8988T (cell line): ENCODE data around the gene LIFR.
"Not testable (repeated sequence)": the region's sequence is repeated elsewhere in the genome, so short reads cannot be mapped to it uniquely, and the experiment has no call there.

ENCODE experiments used
- DNase-seq: peaks from one replicate; pipeline ENCODE4 v3.0.0; 2011

LIFR gene

DNA sequence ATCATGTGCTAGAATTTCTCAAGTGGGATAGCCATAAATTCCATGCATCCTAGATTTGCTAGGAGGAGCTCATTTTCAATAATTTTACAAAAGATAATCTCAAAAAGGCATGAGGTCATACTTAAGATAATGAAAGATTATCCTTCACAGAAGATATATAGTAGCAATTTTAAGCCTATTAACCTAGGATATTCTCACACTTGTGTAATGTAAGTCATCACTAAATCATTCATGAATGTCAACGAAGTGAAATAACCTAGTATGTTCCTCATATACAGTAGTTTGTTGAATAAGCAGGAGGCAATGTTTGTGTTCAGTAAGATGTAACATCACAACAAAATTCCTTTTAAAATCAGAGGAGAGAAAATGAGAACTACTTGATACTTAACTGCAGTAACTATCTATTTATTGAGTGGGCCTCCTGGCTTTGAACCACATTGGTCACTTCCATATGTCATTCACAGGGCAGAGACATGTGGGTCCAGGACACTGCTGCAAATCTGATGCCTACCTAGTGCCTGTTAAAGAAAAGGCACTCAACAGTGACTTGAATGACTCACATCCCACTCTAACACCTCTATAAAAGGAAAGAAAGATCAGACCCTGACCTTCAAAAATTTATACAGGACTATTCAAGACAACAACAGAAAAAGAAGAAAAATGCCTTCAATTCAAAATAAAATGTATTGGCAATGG, 8.2 kb downstream of the LIFR start:
- no peak for DNase-seq

DNA sequence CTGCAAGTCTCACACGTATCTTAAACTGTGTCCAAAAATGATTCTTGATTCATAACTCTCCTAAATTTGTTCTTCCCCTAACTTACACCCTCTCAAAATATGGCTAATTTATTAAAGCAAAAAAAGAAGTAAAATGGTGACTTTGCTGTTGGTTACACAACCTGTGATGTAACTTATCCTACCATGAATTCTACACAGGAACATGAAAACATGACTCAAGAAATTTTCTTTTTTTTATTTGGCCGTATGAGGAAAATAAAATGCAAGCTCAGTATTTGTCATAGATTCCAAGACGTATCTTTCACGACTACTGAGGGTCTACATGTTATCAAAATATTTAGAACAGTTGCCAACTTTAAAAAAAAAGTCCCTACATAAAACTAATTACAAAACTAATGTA, 9.2 kb downstream of the LIFR start:
- DNase-seq = no peak

DNA sequence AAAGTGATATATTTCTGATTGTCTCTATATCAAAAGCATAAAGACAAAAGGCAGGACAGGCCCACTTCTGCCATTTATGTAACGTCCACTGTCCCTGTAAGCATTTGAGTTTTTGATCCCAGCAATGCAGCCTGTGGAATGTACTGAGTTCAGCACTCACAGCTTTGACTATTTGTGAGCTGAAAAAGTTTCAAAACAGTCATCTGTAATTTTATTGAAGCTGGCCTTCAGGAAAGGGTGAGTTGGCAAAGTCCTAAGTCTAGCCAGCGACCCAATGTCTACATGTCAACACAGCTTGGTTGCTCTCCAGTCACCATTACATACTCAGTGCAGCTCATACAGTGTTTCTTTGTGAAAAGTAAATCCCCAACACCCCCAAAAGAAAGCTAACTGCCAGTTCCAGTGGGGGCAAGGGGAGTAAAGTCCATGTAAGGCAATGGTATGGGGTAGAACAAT, 9.7 kb downstream of the LIFR start:
- DNase-seq = no peak

DNA sequence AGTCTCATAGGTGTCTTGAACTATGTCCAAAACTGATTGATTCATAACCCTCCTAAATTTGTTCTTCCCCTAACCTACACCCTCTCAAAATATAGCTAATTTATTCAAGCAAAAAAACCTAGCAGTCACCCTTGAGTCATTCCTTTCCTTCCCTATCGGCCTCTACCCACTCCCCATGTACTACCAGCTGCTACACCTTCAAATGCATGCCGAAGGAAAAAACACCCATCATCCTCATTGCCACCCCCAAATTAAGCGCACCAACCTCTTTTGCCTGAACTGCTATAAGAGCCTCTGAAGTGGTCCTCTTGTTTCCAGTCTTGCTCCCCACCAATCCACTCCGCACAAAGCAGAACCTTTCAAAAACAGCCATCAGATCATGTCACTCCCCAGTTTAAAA, 12.6 kb downstream of the LIFR start:
- no peak for DNase-seq

DNA sequence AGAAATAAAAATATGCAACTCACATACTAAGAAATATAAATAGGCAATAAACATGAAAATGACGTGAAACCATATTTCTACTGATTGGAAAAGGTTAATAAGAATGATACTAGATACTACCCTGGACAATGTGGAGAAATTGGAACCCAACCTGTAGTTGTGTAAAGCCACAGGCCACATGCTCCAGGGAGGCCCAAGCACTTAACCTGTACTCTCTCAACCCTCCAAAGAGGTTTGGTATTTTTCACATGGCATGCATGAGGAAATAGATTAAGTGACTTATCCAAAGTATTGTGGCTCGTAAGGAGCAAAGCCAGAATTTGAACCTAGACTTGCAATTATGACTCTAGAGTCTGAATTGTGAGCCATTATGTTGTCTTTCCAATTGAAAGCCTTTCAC, 13.4 kb downstream of the LIFR start:
- no peak for DNase-seq

DNA sequence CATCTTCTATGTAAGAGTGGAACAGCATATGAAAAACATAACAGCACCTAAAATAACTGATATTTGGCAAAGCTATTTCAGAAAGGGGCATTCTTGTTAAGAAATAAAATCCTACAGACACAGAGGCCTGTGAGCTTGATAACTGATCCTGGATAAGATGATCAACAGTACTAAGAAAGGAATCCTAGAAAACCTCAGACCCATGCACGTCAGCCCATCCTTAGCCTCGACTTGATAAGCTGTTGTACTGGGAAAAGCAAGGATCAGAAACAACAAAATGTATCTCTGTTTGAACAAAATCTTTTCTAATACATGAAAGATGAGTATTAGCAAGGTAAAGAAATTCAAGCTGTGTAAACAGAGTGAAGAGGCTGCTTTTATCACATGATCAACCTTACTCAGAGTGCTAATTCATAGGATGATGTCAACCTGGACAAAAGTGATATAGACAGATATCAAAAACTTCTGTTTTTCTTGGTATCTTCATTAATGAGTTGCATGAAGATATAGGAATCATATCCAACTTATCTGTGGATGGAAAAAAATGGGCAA, 15.2 kb downstream of the LIFR start:
- DNase-seq = no peak

DNA sequence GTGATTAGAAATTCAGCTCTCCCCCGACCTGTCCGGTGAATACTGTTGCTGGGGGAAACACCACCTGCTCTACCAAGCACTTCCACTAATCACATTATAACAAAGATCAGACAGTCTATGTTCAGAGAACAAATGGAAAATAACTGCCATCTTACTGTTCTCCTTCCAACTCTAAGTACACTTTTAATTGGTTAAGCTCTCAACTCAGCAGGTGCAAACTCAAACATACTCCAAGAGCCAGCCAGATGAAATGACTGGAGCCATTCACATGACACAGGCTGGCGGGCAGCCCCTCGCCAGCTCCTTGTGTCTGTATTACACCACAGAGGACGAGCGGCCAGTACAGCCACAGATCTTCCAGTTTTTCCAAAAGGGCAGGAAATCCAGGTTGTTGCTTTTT, 16.1 kb downstream of the LIFR start:
- DNase-seq = no peak

DNA sequence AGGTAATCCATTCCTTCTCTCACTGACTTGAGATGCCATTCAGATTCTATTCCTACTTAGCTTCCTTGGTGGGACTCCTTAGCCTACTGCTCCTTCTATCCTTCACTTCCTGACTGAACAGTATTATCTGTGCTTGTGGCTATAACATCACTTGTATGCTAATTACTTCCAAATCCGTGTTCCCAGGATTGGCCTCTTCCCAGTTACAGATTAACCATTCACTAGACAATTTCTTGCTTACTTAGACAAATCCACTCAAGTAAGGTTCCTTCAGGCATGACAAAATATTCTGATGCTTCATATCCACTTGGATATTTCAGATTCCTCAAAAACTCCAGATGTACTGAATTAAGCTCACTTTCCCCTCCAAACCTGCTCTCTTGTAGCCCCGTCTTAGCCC, 18.3 kb downstream of the LIFR start:
- DNase-seq = no peak

DNA sequence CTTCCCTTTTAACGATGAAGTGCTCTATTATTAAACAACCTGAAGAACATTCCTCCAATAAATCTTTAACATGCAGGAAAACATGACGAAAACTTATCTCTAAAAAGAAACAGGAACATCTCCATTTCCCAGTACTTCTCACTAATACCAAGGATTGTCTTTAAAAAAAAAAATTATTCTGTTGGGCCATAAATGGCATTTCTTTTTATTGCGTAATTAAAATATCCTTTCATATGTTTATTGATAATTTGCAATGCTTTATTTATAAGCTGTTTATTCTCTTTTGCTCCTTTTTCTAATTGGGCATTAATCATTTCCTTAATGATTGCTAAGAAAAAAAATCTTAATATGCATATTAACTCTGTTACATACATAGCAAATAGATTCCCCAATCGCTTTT, 18.9 kb downstream of the LIFR start:
- DNase-seq = no peak

DNA sequence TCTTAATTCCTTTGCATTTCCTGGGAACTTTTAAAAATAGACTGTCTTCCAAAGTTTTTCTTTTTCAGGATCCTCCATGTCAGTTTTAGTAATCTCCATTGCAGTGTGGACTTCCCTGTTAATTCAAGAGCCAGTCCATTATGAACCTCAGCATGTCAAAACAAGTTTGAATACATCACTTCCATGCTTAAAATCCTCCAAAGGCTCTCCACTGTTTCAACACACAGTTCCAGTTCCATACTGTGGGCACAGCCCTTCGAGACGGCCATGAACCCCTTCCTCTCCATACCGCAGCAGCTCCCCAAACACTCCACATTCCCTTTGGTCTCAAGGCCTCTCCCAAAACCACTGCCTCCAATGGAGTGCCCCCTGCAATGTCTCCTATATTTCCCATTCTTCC, 19.5 kb downstream of the LIFR start:
- DNase-seq = no peak

DNA sequence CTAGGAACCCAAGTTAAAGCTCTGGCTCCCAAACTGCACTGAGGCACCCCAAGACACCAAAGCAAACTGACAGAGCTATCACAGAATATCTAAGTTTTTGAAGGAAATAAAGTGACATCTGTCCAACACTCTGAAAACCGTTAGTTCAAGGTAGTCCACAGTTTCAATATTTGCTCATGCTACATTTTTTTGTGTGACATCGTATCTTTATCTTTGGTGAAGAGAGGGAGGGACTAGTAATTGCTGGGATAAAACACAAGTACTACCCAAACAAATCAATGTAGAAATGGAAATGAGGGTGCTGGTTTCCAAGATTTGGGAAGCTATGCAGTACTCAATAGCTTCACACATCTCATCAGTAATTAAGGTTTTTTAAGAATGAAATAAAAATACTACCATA, 20.6 kb downstream of the LIFR start:
- DNase-seq = no peak

DNA sequence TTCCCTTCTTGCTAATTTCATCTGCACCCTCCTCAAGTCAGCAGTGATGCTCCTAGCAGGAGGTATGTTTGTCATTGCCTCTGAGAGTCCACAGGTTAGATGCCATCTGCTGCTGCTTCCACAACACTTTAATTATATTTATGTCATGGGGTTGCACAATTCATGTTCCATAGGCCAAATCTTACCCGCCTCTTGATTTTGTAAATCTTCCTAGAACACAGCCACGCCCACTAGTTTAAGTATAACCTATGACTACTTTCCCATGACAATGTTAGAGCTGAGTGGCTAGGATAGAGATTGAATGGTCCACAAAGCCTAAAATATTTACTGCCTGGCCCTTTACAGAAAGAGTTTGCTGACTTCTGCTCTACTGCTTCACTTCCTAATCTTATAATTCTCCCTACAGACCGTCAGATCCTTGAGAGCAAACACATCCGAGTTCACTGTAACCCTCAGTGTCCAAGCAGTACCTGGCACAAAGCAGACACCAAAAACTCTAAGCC, 21.1 kb downstream of the LIFR start:
- no peak for DNase-seq

DNA sequence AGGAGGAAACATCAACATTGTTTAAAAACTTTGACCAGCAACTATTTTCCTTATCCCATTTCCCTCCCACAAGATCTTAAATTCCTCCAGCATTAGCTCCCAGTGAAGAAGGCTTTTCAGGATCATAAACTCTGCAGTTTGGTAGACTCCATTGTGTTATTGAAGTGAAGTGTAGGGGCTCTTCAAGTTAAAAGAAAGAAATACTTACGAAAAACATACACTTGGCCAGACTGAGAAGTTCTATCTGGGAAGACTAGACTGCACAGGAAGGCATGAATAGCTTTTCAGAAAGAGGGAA, 22.3 kb downstream of the LIFR start:
- no peak for DNase-seq

DNA sequence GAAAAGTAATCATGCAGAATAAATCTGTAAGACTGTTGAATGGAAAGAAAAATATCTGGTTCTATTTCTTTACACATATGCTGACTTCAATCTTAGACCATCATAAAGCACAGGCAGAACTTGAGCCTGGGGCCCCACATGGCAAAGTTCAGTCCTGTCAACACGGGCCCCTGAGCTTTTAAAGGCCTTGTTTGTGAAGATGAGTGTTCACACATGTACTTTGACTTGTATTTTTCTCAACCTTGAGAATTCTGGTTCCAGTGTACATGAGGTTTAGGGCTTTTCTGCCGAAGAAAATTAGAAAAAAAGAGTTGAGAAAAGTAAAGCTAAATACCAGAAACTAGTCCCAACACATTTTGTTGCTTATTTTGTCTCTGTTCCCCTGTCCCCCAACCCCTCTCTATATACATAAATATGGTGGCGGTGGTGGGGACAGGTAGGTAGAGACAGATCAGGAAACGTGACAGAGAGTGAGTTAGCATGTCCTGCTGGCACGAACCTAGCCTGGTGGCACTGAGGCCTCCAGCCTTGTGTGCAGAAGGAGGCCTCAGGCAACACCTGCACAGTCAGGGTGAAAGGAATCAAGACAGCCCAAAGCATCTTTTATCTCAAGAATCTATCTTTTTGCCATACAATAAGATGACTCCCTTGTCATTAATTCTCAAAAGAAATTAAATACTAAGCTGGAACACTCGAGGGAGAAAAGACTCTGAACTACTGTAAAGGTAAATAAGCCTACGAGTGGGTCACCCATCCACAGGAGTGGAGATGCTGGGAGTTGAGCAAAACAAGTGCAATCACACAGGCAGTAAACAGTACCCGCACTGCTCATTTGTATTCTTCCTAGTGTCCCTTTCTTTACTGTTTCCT, 22.9 kb downstream of the LIFR start:
- DNase-seq = no peak

DNA sequence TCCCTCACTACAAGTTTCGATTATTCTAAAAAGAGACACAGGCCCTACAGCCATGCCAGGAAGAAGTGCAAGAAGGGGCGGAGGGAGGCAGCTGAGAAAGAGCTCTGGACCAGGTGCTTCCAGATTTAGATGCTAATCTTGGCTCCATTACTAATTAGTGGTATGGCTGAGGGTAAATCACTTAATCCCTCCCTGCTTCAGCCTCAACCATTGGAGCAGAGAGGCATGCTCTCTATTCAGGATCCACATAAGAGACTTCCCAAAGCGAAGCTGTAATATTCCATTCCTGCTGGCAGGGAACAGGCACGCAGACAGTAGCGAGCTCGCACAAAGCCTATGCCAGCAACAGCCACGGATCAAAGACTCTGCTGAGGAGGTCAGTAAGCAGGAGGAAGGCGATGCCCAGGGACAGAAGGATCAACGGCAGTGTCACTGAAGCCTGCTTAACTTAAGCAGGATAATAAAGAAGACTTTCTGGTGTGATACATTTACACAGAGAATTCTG, 24.2 kb downstream of the LIFR start:
- no peak for DNase-seq

DNA sequence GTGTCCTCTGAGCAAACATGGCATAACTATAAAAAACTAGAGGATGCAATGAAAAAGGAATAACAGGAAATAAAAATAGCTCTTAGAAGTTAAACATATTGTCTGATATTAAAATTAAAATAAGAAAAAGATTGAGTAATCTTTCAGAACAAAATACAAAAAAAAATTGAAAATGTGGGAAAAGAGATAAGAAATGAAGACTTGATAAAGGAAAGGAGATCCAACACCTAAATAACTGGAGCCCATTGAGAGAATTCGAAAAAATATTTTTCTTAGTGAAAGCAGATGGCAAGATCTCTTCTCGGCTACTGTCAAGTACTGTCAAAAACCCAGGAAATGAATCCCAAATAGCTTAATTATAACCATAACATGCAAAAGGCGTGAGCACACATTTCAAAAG, 24.9 kb downstream of the LIFR start:
- no peak for DNase-seq

DNA sequence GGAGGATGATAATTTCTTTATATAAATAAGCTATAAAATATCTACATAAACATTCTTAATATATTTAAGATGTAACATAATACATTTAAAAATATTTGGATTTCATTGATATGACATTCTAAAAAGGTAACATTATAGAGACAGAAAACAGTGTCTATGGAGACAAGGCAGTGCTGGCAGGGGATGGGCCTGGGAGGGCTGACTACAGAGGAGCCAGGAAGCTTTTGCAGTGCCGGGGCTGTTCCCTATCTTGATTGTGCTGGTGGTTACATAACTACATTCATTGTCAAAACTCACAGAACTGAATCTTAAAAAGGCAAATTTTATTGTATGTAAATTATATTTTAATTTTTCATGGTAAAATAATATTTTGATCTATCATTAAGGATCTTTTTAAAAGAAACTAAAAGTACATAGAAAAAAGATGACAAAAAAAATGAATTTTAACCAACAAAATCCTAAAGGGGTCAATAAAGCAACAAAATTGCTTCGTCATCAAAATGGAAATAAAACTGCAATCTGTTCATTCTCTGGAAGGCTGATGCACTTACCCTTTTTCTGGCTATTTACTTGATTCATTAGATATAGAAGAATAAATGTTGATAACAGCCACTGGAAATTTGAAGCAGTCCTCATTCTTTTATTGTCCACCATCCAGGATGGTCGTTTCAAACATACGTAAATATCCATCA, 26.3 kb downstream of the LIFR start:
- no peak for DNase-seq

DNA sequence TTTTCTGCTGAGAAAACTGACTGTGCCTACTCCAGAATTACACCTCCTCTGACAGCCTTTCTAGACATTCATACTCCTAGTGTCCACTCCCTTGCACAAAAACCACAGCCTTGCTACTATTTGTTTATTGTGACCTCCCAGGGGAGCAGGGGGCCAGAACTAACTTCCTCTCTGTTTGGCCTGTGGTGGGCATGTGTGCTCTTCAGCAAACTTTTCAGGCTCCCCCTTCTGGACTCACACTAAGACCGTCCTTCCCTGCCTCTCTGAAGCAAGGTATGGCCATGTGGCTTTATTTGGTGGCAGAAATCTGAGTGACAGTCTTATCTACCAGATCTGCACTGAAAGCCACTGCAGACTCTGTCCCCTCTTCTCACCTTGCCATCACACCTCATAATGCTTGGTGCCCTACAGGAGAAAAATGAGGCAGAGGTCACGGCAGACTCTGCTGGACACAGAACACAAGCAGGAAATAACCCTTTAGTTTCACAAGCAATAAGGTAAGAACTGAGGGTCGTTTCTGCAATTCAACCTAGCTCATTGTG, 28.2 kb downstream of the LIFR start:
- no peak for DNase-seq

DNA sequence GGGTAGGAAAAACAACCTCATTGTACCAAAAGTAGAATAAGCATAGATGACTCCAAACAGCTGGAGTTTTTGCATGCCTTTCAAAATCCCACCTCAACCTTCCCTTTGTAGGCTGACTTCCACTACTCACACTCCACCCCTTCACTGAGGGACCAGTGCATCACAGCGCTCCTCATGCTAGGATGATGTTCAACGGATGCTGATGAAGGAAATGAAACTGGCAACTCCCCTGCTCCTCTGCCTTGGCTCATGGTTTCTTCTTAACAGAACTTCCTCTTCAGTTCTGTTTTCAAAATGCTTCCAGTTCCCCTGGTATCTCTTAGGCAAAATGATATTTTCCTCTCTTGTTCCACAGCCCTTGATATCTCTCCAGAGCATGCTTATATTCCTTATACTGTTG, 29.0 kb downstream of the LIFR start:
- DNase-seq = no peak

DNA sequence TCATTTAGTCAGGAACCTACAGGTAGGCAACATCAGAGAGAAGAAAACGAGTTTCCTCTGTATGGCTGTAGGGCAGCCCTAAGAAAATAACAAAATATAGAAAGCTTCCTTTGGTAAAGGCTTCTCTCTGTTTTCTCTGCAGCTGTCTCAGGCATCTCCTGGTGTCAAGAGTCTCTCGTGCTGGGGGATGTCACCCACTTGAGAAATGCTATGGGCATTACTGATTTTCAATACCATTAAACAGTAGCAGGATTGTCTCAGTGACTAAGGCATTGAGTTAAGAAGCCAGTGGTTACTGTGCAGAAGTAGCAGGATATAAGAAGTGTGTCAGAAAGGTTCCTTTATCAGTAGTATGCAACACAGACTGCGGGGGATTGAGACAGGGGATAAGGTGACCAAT, 32.4 kb downstream of the LIFR start:
- DNase-seq = no peak

DNA sequence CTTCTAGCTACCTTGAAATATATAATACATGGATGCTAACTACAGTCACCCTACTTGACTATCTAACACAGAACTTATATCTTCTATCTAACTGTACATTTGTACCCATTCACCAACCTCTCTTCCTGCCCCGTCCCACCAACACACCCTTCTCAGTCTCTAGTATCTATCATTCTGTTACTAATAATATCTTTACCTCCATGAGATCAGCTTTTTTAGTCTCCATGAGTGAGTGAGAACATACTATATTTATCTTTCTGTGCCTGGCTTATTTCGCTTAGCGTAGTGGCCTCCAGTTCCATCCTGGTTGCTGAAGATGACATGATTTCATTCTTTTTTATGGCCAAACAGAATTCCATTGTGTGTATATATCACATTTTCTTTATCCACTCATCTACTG, 37.0 kb downstream of the LIFR start:
- no peak for DNase-seq

DNA sequence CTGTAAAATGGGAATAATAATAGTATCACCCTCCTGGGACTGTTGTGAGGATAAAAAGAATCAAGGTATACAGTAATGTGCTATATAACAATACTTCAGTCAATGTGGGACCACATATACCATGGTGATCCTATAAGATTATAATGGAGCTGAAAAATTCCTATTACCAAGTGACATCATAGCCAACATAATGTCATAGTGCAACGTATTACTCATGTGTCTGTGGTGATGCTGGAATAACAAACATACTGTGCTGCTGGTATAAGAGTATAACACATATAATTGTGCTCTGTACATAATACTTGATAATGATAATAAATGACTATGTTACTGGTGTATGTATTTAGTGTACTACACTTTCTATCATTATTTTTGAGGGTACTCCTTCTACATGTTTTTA, 38.1 kb downstream of the LIFR start:
- no peak for DNase-seq

DNA sequence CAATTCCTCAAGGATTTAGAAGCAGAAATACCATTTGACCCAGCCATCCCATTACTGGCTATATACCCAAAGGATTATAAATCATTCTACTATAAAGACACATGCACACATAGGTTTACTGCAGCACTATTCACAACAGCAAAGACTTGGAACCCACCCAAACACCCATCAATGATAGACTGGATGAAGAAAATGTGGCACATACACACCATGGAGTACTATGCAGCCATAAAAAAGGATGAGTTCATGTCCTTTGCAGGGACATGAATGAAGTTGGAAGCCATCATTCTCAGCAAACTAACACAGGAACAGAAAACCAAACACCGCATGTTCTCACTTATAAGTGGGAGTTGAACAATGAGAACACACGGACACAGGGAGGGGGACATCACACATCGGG, 39.8 kb downstream of the LIFR start:
- not testable (repeated sequence) for DNase-seq
